HG03520 (cell line): ENCODE measurements around the gene SORBS1.

Experiments
- ATAC-seq: cut with Tn5 transposase; IDR thresholded peaks from one replicate; pipeline ENCODE4 v1.9.1; 2021; ENCODE audit warnings: mild to moderate bottlenecking, moderate library complexity; ENCODE audit not compliant: unreplicated experiment

Gene SORBS1

DNA sequence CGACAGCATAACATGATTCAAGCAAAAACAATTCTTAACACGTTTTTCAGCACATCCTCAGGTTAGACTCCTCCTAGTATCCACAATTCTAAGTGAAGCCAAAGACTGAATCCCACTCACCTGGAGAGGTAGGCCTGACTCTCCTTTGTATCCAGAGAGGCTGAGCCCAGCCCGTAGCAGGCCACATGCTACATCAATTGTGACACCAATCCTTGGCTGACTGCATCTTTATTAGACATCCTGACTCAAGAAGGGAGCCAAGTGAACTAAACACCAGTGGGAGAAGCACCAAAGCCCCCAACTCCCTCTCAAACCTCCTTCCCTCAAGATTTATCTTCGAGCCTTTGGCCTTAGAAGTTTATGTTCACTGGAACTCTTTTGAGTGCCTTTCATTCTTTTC, 144.9 kb downstream of the SORBS1 start:
- no peak for ATAC-seq

DNA sequence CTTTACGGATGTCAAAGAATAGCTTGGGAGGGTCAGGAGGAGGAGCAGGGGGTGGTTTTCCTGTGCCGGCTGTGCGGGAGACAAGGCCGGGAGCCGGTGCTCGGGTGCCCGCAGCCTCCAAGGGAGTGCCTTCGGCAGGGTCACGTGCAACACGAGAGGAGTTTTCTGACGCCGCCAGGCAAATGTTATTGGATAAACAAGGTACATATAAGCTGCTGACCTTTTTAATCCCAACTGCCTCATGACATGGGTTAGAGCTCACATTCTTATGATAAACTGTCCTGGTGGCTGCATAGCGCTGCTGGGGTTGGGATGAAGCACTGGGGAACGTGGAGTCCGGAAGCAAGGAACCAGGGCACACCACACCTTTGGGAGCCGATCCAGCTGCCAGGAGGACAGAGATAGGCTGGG, 145.5 kb downstream of the SORBS1 start:
- ATAC-seq: no peak

DNA sequence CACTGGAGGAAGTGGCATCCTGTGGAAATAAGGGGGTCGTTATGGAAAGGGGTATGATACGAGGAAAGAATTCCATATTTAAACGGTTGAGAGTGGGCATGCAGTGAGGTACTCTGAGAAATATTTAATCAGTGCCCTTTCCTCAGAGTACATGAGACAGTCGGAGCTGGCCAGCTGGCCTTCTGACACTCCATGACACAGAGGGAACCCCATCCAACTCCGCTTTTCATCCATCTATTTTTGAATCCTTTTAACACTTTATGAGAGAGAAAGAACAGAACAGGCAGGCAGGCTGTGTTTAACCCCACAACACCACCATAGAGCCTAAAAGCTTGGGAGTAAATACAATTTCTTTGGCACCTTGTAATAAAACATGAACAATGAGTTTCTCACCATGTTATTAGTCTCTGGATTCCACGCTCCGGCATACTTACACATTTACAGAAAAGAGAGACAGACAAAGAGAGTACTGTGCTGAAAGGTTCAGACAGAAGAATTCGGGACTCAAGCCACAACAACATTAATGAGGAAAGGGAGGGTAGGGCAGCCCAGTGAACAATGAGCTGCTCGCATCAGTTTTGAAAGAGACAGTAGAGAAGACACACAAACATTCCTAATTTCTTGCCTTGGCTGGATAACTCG, 146.2 kb downstream of the SORBS1 start:
- no peak for ATAC-seq

DNA sequence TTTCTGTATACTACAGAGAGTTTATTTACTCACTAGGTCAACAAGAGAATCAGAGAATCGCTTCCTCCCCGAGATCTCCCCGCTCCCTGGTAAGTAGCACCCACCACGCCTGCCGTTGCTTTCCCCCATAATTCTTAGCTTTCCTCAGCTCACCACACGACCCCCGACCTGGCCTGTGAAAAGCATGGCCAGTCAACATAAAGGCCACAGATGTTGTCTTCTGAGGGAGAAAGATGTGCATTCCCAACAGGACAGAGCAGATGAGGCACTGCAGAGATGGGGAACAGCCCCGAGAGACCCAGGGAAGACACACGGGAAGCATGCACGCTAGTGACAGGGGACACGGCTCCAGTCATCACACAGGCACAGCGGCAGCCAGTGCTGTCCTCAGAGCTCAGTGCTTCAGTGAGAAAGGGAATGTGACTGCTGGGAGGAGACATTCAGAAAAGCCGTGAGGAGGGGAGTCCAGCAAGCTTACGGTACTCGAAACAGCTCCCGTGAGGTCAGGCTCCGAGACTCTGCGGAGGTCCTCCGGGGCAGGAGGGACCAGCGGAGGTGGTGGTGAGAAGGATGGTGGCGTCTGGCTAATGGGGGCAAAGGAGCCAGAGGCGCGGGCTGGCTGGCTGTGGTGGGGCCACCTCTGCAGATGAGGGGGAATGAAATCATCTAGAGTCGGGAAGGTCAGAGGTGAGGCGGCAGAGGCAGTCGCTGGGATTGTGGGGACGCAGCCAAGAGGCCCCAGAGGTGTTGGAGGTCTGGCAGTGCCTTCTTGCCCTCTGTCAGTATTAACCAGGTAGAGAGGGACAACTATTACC, 146.9 kb downstream of the SORBS1 start:
- no peak for ATAC-seq

DNA sequence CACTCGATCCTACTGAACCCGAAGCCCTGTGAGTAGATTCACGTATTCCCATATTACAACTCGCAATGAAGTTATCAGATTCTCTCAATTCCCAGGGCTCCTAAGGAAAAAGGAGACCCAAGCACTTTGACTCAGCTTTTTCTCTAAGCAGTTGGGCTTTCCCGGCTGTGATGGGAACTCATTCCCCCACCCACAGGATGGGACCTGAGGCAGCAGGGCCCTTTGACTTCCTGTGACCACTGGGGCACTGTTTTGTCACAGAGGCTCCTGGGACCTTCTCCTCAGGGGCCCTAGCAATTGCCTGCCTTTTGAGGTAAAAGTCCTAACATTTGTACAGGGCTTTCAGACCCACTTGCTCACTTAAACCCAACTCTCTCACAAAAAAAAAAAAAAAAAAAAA, 147.6 kb downstream of the SORBS1 start:
- no peak for ATAC-seq

DNA sequence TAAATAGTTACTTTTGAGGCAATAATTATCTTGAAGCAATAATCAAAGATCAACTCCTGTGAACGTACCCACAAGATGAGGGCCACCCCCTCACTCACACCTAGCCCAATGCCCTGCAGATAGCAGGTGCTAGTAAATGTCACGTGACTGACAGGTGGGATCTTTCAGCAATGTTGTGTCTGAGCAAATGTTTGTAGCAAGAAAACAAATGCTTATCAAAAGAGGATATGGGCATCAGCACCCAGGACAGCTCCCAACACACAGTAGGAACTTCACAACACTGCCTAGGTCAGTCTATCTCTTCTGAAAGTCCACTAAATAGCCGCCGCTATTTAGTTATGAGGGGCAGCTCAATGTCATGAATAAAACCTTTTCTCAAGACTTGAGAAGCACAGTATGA, 149.5 kb downstream of the SORBS1 start:
- no peak for ATAC-seq

DNA sequence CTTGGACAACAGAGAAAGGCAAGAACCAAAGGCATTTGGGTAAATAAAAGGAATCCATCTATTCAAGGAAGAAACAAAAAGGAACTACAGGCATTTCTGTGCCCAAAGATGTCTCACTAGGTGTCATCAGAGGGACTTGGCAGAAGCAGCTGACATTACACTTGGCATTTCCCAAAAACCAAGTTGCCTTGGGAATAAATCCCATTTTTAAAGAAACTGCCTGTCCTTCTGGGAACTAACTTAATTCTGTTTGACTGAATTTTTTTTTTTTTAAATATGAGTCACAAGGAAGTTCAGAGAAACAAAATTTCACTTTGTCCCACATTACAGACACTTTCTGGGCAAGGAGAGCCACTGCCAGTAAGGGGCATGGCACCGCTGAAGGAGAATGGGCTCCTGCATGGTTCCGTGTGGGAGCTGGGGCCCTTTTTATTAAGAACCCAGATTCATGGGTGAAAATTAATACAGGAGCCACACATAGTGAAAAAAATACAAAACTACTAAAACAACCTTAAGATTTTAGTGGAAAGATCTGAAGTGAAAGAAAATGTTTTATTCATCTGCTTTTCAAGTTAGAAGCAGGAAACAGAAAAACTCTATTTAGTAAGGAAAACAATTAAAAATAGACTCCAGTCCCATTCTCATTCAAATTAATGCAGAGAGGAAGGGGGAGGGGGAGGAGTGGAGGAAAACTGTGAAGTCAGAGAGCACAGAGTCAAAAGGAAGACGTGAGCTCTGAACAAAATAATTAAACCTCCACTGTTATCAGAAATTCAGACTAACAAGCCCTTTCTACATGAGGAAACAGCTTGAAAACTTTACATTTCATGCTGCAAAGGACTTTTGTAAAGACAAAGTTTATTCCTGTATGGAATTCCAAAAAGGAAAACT, 151.9 kb downstream of the SORBS1 start:
- no peak for ATAC-seq

DNA sequence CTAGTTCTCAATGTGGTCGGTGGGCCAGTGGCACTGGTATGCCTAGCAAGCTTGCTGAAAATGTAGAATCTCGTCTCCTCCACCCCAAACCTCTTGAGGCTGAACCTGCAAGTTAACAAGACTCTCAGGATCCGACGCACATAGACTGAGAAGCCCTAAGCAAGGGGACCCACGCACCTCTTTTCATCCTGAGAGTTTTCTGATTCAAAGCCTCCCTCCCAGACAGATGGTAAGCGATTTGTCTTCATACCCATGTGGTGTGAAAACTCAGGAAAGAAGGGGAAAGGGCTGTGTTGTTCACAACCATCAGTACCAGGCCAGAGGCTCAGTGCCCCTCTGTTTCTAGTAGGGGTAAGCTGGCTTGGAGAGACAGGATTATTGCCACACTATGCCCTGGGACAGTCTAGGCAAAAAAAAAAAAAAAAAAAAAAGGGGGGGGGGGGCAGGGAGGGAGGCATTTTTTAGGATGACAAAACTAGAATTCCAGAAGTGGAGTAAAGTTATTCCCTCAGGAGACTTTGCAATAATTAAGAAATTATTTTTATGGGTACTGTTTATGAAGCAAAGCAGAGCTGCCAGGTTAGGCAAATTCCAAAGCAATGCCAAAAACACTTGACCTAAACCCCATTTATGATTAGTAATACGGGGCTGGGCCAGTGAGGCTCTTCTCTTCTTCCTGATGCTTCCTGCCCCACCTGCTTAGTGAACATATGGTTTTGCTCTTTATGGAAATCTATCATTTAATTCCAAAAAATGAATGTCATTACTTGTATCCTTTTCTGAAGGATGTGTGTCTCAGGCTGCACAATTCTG, 152.8 kb downstream of the SORBS1 start:
- no peak for ATAC-seq

DNA sequence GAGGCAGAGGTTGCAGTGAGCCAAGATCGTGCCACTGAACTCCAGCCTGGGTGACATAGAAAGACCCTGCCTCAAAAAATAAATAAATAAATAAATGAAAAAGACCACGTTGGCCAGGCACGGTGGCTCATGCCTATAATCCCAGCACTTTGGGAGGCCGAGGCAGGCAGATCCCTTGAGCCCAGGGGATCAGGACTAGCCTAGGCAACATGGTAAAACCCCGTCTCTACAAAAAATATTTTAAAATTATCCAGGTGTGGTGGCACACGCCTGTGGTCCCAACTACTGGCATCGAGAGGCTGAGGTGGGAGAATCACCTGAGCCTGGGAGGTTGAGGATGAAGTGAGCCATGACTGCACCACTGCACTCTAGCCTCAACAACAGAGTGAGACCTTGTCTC, 153.6 kb downstream of the SORBS1 start:
- ATAC-seq: no peak

DNA sequence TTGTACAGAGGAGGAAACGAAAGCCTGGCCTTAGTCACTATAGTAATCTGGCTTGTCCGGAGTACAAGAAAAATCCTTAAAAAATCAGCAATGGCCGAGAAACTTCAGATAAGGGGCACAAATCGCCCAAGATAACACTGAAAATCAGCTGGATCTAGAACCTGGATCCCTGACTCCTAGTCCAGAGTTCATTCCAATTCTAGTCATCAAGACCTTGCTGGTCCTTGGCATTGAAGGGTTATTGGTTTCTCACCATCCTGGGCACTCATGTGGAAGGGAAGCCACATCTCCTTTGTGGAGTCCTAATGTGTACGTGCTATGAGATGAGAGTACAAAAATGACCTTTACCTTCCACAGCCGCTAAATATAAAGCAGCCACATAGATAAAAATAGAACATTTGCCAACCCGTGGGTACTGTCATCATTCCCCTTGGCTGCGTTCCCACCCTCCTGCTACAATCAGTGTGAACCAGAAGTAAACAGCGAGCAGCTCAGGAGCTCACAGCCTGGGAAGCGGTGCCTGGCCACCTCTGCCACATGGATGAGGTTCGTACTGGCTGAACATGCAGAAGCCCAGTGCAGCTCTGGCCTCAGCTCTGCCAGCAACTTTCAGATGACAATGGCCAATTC, 154.4 kb downstream of the SORBS1 start:
- no peak for ATAC-seq

DNA sequence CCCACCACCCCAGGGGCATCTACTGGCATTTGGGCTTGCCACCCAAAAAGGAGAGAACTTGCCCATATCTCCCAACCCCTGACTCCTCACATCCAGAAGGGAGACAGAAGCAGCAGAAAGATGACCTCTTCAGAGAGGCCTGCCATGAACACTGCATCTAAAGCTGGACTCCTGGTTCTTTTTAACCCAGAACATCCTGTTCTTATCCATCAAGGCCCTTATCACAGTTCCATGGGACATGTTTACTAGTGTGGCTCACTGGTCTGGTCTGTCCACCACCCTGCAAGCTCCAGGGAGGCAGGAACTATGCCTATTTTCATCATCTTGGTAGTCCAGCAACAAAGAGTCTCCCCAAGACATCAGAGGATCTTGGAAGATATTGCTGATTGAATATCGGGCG, 155.5 kb downstream of the SORBS1 start:
- no peak for ATAC-seq

DNA sequence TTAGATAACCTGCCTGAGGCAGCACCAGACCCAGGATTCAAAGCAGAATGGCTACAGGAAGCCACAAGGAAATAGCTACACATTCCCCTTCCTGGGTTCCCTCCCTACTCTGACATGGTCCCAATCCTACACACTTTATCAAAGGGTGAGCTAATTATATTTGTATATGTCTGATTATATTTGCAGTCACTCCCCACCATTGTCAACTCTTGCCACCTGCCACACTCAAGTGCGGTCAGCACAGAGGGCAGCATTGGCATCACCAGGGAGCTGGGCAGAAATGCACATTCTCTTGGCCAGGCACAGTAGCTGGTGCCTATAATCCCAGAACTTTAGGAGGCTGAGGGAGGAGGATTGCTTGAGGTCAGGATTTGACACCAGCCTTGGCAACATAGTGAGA, 156.3 kb downstream of the SORBS1 start:
- ATAC-seq: no peak

DNA sequence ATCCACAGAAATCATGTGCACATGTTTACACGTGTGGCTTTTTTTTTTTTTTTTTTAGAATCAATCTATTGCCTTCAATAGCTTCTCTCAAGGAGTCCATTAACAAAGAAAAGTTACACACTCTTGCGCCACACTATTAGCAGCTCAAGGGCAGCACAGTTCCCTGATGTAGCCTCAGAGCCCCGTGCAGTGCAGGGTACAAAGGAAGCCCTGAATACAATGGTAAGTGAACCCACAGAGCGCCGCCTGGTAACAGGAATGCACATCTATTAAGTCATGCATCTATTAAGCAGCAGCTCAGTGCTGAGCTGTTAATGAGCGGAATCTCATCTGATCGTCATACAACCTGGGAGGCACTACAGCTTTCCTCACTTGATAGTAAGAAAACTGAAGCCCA, 156.7 kb downstream of the SORBS1 start:
- ATAC-seq: no peak

DNA sequence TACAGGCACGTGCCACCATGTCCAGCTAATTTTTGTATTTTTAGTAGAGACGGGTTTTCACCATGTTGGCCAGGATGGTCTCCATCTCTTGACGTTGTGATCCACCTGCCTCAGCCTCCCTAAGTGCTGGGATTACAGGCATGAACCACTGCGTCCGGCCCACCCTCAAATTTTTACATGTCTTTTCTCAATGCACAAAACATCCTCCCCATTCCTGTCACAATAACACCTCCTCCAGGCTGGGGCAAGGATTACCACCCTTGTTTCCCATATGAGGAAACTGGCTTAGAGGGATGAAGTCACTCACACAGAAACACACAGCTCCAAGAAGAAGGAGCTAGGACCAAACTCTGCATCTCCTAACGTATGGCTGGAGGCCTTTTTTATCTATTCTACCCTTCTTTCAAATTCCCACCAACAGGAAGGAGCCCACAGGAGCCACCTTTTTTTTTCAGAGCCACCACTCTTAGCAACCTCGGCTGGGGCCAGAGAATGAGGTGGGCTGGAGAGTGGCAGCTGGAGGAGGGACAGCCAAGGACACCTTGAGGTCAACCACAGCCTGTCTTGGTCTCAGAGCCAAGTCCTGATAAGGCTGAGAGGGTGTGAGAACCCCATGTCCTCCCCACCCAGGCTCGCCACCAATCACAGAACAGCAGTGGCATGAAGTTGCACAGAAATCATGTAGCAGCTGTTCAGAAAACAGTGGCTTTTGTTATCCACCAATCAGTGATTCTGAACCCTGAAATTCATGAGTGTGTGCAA, 157.3 kb downstream of the SORBS1 start:
- no peak for ATAC-seq

DNA sequence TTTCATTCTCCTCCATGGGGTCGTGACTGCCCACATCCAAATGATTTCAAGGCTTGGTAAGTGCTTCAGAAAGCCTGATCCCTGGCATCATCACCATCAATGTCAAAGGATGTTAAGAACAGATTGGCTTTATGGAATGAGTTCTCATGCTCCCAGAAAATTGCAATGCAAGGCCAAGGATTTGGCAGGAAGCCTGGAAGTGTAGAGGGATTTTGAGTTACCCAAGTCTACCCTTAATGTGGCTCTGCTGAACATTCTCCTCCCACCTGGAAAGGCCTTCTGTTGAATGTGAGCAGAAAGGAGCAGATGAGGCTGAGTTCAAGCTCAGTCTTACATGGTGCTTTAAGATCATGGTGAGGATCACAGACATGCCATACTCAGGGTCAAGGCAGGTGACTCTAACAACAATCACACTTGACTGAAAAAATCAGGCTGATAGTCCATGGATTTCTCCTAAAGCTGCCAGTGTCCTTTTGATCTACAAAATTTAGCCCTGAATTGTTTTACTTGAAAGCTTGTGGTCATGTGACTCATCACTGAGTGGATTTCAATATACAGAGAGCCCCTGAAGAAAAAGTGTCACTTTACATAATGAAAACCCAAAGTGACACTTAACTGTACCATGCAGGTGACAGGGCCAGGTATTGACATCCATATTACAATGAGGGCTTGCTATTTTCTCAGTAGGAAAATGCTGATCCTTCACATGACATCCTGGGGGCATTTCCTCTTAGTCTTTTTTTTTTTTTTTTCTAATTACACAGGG, 159.3 kb downstream of the SORBS1 start:
- ATAC-seq: no peak

DNA sequence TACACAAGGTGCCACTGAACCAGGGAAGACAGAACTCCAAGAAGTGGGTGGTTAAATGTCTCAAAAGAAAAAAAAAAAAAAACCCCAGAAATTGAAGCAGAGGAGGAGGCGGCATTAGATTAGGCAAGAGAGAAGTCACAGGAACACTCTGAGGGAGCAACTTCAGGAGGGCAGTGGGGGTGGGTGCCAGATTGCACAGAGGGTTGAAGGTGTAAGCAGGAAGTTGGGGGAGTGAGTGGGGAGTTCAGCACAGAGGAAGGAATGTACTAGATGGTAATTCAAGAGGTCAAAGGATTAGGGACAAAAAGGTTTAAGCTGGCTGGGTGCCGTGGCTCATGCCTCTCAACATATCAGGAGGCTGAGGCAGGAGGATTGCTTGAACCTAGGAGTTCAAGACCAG, 160.4 kb downstream of the SORBS1 start:
- no peak for ATAC-seq

DNA sequence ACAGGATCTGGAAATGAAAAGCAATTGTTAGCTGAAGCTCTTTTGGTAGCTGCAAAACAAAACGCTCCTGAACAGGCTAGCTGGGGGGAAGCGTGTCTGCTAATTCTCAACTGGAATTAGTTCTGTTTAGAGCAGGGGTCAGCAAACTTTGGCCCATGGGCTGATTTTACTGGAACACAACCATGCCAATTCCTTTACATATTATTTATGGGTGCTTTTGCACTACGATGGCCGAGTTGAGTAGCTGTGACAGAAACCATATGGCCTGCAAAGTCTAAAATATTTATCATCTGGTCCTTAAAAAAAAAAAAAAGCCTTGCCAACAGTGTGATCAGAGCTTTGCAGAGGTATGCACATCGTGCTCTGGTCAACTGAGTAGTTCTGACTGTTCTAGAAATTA, 162.0 kb downstream of the SORBS1 start:
- no peak for ATAC-seq

DNA sequence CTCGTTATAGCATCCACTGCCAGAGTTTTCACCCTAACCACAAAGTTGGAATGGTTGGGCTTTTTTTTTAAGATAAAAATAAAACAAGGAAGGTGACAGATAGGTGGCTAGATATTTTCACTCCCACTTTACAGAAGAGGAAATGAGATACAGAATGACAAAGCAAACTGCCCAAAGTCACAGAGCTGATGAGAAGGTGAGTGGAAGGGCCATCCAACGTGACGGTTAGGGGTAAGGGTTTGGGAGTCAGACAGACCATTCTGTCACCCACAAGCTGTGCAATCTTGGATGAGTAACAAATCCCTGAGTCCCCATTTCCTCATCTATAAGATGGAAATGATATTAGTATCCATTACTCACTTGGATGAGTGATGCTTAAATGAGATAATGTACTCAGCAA, 163.4 kb downstream of the SORBS1 start:
- no peak for ATAC-seq

DNA sequence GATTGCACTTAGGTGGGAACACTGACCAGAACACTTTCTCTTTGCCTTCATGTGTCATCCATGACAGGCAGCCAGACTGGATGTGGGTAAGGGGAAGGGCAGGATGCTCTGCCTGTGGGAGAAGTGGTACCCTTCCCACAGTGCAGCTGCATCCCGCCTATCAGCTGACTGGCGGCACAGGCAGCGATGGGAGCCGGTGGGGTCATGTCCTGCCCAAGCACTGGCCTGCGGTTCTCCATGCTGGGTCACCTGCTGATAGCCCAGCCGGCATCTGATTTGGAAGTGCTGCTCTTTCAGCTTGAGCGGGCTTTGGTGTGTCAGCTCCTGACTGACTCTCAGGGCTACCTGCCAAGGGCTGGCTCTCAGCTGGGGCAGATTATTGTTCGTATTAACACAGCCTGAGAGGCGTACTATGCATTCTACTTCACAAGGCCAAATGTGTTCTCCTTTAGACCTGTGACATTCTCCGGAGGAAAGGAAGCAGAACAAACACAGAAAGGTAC, 165.2 kb downstream of the SORBS1 start:
- ATAC-seq: no peak
